Activated T-cell treated with anti-CD3 and anti-CD28 coated beads for 48 hours (primary cell): ENCODE results near the gene ZNF236.
"Not testable (repeated sequence)": the region's sequence is repeated elsewhere in the genome, so short reads cannot be mapped to it uniquely, and the experiment has no call there.

Experiments
- DNase-seq: peaks from one replicate; pipeline ENCODE4 v3.0.0-alpha.2; 2020; ENCODE audit warnings: low read depth

Gene ZNF236

GRCh38 chr18:76822506-76823160 is at the start of gene ZNF236:
Gene ZNF236 (plus strand): TSS chr18:76822557. CDS start chr18:76822608, 51 bp downstream.
- peak; percentile 71 for DNase-seq

GRCh38 chr18:76772665-76773064 is 49.7 kb upstream of the ZNF236 start:
- DNase-seq = no peak

- DNase-seq = not testable (repeated sequence)
Measured at GRCh38 chr18:76777036-76777435, 45.3 kb upstream of the ZNF236 start.

GRCh38 chr18:76783786-76784484 is 38.4 kb upstream of the ZNF236 start:
- no peak for DNase-seq

- DNase-seq = no peak
Measured at GRCh38 chr18:76785872-76786271, 36.5 kb upstream of the ZNF236 start.

GRCh38 chr18:76788571-76789317 is 33.6 kb upstream of the ZNF236 start:
- no peak for DNase-seq

- no peak for DNase-seq
Measured at GRCh38 chr18:76791106-76791505, 31.3 kb upstream of the ZNF236 start.

GRCh38 chr18:76791642-76792041 is 30.7 kb upstream of the ZNF236 start:
- DNase-seq = no peak

- DNase-seq = no peak
Measured at GRCh38 chr18:76794326-76794725, 28.0 kb upstream of the ZNF236 start.

- peak; percentile 53 for DNase-seq
Measured at GRCh38 chr18:76801567-76802505, 20.5 kb upstream of the ZNF236 start.

- no peak for DNase-seq
Measured at GRCh38 chr18:76803413-76803812, 18.9 kb upstream of the ZNF236 start.

- peak; percentile 66 for DNase-seq
Measured at GRCh38 chr18:76803814-76804213, 18.5 kb upstream of the ZNF236 start.

GRCh38 chr18:76805221-76805620 is 17.1 kb upstream of the ZNF236 start:
- no peak for DNase-seq

- no peak for DNase-seq
Measured at GRCh38 chr18:76806301-76806700, 16.1 kb upstream of the ZNF236 start.

GRCh38 chr18:76808561-76808960 is 13.8 kb upstream of the ZNF236 start:
- no peak for DNase-seq

- not testable (repeated sequence) for DNase-seq
Measured at GRCh38 chr18:76811530-76811929, 10.8 kb upstream of the ZNF236 start.

- DNase-seq = no peak
Measured at GRCh38 chr18:76814256-76814655, 8.1 kb upstream of the ZNF236 start.

- no peak for DNase-seq
Measured at GRCh38 chr18:76816127-76816526, 6.2 kb upstream of the ZNF236 start.

- no peak for DNase-seq
Measured at GRCh38 chr18:76817888-76818611, 4.3 kb upstream of the ZNF236 start.

GRCh38 chr18:76819411-76820136 is 2.8 kb upstream of the ZNF236 start:
- DNase-seq = no peak
